ENCODE results near the gene PRKG1. TPM values are rescaled to one million over a fixed set of nuclear protein-coding genes. Genes with fewer than 3 reads are reported as not detected.

The PRKG1 gene
- total and polyA plus RNA-seq, 2 experiments from 2014 or later = 18.2 to 21.1 TPM

DNA sequence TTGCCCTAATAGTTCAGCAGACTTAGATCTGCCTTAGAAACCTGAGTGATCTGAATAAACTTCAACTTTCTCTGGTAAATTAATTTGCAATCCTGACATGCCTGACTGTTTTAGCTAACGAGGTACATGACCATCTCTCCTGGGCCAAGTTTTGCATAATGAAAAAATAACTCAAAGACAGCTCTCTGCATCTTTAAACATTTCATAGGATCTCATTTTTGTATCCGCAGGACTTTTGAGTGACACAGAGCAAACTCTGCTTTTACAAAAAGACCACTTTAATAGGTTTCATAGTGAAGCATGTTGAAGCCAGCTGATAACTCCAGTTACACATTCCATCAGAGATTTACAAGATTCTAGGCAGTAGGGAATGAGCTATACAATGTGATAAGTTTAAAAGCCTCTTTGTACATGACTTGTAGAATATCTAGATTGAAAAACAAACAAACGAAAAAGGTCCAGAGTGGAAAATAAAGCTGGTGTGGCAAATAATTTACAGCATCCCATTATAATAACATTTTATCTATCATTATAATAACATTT, 2.1 kb downstream of the PRKG1 start:
- Mint-ChIP-seq H3K9me3 (no peaks in the 10 kb centered on the region), H3K4me3 (peak overlapping the region; percentile 90), H3K4me1 (peaks cover 53% of the 10 kb centered on the region), H3K27me3 (ENCODE audit: insufficient read depth, low read depth, poor library complexity) (peaks cover 15% of the 10 kb centered on the region), H3K27ac (no peak overlapping the region), H3K36me3 (ENCODE audit: low read depth) (no peaks in the 10 kb centered on the region)
- no peaks in the 10 kb centered on the region for H4K20me1 ChIP-seq (replicated peaks; ENCODE audit: insufficient read depth)
- H3K9me2 ChIP-seq (ENCODE audit: insufficient read depth) = no peaks in the 10 kb centered on the region
- ATAC-seq (no peak), DNase-seq (ENCODE audit: low spot score) (no peak)
- no peaks in the 10 kb centered on the region for H3F3A ChIP-seq (replicated peaks; ENCODE audit: low read depth)
- no peaks in the 10 kb centered on the region for H3K36me3 ChIP-seq (ENCODE audit: insufficient read depth)
- H3K4me1 ChIP-seq (ENCODE audit: insufficient read depth) = peaks cover 49% of the 10 kb centered on the region
- peaks cover 23% of the 10 kb centered on the region for H3K27me3 ChIP-seq (ENCODE audit: insufficient read depth)
- H3K4me2 ChIP-seq = peak overlapping the region; percentile 79
- H3K79me2 ChIP-seq (replicated peaks; ENCODE audit: insufficient read depth) = peaks cover 39% of the 10 kb centered on the region
- no peak overlapping the region for H3K27ac ChIP-seq (ENCODE audit: low read depth)
- no peak for TF ChIP-seq ZNF331 (CRISPR knock-in tag; IDR thresholded peaks at IDR 0.05; ENCODE audit: low read depth)
- no peak for TF ChIP-seq JUNB (IDR thresholded peaks at IDR 0.05; ENCODE audit: unreplicated experiment)
- TF ChIP-seq CREB1 (CRISPR knock-in tag; IDR thresholded peaks at IDR 0.05; ENCODE audit: low read depth) = no peak
- TF ChIP-seq NANOG (IDR thresholded peaks at IDR 0.05; ENCODE audit: borderline replicate concordance) = no peak
- no peak for TF ChIP-seq ZNF114 (CRISPR knock-in tag; IDR thresholded peaks at IDR 0.05)
- no peak for TF ChIP-seq STAT1 (IDR thresholded peaks at IDR 0.05; ENCODE audit: unreplicated experiment)
- TF ChIP-seq, protein P1, sequence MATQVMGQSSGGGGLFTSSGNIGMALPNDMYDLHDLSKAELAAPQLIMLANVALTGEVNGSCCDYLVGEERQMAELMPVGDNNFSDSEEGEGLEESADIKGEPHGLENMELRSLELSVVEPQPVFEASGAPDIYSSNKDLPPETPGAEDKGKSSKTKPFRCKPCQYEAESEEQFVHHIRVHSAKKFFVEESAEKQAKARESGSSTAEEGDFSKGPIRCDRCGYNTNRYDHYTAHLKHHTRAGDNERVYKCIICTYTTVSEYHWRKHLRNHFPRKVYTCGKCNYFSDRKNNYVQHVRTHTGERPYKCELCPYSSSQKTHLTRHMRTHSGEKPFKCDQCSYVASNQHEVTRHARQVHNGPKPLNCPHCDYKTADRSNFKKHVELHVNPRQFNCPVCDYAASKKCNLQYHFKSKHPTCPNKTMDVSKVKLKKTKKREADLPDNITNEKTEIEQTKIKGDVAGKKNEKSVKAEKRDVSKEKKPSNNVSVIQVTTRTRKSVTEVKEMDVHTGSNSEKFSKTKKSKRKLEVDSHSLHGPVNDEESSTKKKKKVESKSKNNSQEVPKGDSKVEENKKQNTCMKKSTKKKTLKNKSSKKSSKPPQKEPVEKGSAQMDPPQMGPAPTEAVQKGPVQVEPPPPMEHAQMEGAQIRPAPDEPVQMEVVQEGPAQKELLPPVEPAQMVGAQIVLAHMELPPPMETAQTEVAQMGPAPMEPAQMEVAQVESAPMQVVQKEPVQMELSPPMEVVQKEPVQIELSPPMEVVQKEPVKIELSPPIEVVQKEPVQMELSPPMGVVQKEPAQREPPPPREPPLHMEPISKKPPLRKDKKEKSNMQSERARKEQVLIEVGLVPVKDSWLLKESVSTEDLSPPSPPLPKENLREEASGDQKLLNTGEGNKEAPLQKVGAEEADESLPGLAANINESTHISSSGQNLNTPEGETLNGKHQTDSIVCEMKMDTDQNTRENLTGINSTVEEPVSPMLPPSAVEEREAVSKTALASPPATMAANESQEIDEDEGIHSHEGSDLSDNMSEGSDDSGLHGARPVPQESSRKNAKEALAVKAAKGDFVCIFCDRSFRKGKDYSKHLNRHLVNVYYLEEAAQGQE (IDR thresholded peaks at IDR 0.05; ENCODE audit: unreplicated experiment) = no peak
- TF ChIP-seq, protein P2, sequence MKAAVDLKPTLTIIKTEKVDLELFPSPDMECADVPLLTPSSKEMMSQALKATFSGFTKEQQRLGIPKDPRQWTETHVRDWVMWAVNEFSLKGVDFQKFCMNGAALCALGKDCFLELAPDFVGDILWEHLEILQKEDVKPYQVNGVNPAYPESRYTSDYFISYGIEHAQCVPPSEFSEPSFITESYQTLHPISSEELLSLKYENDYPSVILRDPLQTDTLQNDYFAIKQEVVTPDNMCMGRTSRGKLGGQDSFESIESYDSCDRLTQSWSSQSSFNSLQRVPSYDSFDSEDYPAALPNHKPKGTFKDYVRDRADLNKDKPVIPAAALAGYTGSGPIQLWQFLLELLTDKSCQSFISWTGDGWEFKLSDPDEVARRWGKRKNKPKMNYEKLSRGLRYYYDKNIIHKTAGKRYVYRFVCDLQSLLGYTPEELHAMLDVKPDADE (IDR thresholded peaks at IDR 0.05) = no peak
- TF ChIP-seq, protein P3, sequence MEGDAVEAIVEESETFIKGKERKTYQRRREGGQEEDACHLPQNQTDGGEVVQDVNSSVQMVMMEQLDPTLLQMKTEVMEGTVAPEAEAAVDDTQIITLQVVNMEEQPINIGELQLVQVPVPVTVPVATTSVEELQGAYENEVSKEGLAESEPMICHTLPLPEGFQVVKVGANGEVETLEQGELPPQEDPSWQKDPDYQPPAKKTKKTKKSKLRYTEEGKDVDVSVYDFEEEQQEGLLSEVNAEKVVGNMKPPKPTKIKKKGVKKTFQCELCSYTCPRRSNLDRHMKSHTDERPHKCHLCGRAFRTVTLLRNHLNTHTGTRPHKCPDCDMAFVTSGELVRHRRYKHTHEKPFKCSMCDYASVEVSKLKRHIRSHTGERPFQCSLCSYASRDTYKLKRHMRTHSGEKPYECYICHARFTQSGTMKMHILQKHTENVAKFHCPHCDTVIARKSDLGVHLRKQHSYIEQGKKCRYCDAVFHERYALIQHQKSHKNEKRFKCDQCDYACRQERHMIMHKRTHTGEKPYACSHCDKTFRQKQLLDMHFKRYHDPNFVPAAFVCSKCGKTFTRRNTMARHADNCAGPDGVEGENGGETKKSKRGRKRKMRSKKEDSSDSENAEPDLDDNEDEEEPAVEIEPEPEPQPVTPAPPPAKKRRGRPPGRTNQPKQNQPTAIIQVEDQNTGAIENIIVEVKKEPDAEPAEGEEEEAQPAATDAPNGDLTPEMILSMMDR (conservative IDR thresholded peaks at IDR 0.05; ENCODE audit: low read depth in 2 of 2) = no peak
- TF ChIP-seq, protein P4, sequence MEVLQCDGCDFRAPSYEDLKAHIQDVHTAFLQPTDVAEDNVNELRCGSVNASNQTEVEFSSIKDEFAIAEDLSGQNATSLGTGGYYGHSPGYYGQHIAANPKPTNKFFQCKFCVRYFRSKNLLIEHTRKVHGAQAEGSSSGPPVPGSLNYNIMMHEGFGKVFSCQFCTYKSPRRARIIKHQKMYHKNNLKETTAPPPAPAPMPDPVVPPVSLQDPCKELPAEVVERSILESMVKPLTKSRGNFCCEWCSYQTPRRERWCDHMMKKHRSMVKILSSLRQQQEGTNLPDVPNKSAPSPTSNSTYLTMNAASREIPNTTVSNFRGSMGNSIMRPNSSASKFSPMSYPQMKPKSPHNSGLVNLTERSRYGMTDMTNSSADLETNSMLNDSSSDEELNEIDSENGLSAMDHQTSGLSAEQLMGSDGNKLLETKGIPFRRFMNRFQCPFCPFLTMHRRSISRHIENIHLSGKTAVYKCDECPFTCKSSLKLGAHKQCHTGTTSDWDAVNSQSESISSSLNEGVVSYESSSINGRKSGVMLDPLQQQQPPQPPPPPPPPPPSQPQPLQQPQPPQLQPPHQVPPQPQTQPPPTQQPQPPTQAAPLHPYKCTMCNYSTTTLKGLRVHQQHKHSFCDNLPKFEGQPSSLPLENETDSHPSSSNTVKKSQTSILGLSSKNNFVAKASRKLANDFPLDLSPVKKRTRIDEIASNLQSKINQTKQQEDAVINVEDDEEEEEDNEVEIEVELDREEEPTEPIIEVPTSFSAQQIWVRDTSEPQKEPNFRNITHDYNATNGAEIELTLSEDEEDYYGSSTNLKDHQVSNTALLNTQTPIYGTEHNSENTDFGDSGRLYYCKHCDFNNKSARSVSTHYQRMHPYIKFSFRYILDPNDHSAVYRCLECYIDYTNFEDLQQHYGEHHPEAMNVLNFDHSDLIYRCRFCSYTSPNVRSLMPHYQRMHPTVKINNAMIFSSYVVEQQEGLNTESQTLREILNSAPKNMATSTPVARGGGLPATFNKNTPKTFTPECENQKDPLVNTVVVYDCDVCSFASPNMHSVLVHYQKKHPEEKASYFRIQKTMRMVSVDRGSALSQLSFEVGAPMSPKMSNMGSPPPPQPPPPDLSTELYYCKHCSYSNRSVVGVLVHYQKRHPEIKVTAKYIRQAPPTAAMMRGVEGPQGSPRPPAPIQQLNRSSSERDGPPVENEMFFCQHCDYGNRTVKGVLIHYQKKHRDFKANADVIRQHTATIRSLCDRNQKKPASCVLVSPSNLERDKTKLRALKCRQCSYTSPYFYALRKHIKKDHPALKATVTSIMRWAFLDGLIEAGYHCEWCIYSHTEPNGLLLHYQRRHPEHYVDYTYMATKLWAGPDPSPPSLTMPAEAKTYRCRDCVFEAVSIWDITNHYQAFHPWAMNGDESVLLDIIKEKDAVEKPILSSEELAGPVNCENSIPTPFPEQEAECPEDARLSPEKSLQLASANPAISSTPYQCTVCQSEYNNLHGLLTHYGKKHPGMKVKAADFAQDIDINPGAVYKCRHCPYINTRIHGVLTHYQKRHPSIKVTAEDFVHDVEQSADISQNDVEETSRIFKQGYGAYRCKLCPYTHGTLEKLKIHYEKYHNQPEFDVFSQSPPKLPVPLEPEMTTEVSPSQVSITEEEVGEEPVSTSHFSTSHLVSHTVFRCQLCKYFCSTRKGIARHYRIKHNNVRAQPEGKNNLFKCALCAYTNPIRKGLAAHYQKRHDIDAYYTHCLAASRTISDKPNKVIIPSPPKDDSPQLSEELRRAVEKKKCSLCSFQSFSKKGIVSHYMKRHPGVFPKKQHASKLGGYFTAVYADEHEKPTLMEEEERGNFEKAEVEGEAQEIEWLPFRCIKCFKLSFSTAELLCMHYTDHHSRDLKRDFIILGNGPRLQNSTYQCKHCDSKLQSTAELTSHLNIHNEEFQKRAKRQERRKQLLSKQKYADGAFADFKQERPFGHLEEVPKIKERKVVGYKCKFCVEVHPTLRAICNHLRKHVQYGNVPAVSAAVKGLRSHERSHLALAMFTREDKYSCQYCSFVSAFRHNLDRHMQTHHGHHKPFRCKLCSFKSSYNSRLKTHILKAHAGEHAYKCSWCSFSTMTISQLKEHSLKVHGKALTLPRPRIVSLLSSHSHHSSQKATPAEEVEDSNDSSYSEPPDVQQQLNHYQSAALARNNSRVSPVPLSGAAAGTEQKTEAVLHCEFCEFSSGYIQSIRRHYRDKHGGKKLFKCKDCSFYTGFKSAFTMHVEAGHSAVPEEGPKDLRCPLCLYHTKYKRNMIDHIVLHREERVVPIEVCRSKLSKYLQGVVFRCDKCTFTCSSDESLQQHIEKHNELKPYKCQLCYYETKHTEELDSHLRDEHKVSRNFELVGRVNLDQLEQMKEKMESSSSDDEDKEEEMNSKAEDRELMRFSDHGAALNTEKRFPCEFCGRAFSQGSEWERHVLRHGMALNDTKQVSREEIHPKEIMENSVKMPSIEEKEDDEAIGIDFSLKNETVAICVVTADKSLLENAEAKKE (CRISPR knock-in tag; IDR thresholded peaks at IDR 0.05) = no peak
- no peak for TF ChIP-seq EZH2phosphoT487 (IDR thresholded peaks at IDR 0.05; ENCODE audit: unreplicated experiment)
- TF ChIP-seq POLR2AphosphoS5 (IDR thresholded peaks at IDR 0.05; ENCODE audit: low read depth) = no peak
- no peak for TF ChIP-seq EZH2 (IDR thresholded peaks at IDR 0.05; ENCODE audit: low read depth, unreplicated experiment)
- H2AFZ ChIP-seq = no peak overlapping the region
- H3K4me3 ChIP-seq = peak overlapping the region; percentile 74

Data from GM23338 (cell line).